Measurements from ENCODE around the gene DLG2. TPM values are rescaled to one million over a fixed set of nuclear protein-coding genes. Genes with fewer than 3 reads are reported as not detected.

The DLG2 gene
- total RNA-seq, 1 donor from 2014 or later, result 7.2 TPM

DNA sequence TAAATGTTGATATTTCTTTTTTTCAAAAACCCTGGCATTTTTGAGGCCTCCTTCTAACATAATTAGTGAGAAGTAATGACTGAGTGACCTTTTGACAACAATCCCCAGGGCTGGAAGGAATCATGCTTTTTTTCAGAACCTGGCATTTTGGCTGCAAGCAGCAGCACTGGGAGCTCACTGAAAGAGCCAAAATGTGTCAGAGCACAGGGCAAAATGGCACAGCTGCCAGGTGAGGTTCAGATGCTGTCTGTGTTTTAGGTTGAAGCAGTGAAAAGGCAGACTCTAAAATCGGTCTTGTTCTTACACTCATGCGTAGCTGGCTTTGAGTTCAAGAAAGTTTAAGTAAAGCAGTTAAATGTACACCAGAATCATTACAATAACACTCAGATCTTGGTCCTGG is 1063.8 kb downstream of the DLG2 start:
- TF ChIP-seq, protein P1, sequence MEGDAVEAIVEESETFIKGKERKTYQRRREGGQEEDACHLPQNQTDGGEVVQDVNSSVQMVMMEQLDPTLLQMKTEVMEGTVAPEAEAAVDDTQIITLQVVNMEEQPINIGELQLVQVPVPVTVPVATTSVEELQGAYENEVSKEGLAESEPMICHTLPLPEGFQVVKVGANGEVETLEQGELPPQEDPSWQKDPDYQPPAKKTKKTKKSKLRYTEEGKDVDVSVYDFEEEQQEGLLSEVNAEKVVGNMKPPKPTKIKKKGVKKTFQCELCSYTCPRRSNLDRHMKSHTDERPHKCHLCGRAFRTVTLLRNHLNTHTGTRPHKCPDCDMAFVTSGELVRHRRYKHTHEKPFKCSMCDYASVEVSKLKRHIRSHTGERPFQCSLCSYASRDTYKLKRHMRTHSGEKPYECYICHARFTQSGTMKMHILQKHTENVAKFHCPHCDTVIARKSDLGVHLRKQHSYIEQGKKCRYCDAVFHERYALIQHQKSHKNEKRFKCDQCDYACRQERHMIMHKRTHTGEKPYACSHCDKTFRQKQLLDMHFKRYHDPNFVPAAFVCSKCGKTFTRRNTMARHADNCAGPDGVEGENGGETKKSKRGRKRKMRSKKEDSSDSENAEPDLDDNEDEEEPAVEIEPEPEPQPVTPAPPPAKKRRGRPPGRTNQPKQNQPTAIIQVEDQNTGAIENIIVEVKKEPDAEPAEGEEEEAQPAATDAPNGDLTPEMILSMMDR (IDR thresholded peaks at IDR 0.05), result no peak
- intact Hi-C loops (cut with DNase I), result no loop called here
- DNase-seq (no peak), ATAC-seq (no peak)
- no peaks in the 10 kb centered on the region for H3K27me3 ChIP-seq (ENCODE audit: low read depth)
- no peaks in the 10 kb centered on the region for H3K9me3 ChIP-seq
- H3K27ac ChIP-seq, result no peak overlapping the region
- no peaks in the 10 kb centered on the region for H3K4me1 ChIP-seq
- no peaks in the 10 kb centered on the region for H3K36me3 ChIP-seq
- no peak overlapping the region for H3K4me3 ChIP-seq

DNA sequence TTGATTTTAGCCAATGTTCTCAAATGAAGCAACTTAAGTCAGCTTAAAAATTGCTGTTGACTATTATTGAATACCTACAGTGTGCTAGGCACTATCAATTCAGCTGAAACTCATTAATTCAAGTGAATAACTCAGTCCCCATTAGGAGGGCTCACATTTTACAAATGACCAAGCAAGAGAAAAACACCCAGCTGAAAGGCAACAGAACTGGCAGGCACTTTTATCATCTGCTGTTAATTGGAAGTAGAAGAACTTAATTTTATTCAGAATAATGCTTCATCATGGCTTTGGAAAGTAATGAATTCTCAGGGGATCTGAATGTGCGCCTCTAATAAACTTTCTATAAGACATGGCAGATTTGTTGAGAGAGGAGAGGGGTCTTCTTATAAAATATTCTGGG is 1066.9 kb downstream of the DLG2 start:
- Histone ChIP-seq H3K27me3 (ENCODE audit: low read depth) (no peaks in the 10 kb centered on the region), H3K4me1 (no peaks in the 10 kb centered on the region), H3K9me3 (no peaks in the 10 kb centered on the region), H3K4me3 (no peak overlapping the region), H3K27ac (no peak overlapping the region), H3K36me3 (no peaks in the 10 kb centered on the region)
- ATAC-seq, result no peak
- TF ChIP-seq, protein P1 (IDR thresholded peaks at IDR 0.05), result no peak
- intact Hi-C loops (cut with DNase I), result no loop called here
- no peak for DNase-seq

DNA sequence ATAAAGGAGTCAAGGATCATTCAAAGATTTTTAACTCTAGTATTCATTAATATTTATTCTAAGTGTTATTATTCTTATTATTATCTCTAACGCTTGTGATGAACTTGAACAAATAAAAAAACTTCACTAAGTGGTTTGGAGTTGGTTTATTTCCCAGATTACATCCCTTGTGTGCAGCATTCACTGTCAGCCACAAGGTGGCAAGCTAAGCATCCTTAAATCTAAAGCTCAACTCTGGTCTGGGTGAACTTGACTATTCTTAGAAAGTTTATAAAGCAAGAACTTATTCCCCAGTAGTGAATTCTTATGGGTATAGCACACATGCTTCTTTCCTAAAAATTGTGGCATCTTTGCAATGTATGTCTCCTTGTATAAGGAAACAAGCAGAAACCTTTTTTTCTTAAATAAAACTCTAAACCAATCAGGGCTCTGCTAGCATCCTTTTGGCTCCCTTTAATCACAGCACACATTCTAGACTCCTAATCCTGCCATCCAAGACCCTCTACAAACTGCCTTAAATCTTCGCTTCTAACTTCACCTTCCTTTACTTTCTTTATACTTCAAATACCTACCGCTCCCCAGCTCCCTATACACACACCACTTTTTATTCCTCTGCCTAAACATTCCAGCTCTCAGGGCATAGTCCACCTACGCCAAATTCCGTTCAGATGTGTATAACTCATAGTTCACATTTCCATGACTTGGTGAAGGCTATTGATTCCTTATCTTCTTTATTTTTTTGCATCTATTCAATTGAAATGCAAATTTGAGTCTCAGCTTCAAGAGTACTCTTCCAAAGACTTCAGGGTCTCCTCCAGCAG is 1068.8 kb downstream of the DLG2 start:
- peak; percentile 43 to 63 for ATAC-seq
- no peaks in the 10 kb centered on the region for H3K4me1 ChIP-seq
- no peaks in the 10 kb centered on the region for H3K36me3 ChIP-seq
- no peak for DNase-seq
- H3K9me3 ChIP-seq, result no peaks in the 10 kb centered on the region
- intact Hi-C loops (cut with DNase I), result no loop called here
- TF ChIP-seq, protein P1 (IDR thresholded peaks at IDR 0.05), result peak; percentile 74
- no peak overlapping the region for H3K27ac ChIP-seq
- H3K4me3 ChIP-seq, result no peak overlapping the region
- no peaks in the 10 kb centered on the region for H3K27me3 ChIP-seq (ENCODE audit: low read depth)

DNA sequence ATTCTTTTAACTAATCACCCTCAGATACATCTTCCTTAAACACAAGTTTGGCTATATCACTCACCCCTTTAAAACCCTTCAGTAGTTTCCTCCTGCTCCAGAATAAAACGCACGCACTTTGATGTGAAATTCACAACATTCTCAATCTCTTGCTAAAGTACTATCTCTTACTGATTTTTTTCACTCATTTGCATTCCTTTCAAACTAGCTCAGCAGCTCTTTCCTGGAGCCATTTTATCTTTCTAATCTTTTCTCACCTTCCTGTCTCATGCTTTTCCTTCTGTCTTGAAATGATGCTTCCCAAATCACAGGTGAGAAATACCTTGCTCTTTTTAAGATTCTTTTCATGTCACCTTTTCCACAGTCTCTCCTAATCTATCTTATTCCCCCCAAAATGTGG is 1074.4 kb downstream of the DLG2 start:
- ATAC-seq (no peak), DNase-seq (no peak)
- Histone ChIP-seq H3K27me3 (ENCODE audit: low read depth) (no peaks in the 10 kb centered on the region), H3K27ac (no peak overlapping the region), H3K4me3 (no peak overlapping the region), H3K36me3 (no peaks in the 10 kb centered on the region), H3K9me3 (no peaks in the 10 kb centered on the region), H3K4me1 (no peaks in the 10 kb centered on the region)
- TF ChIP-seq, protein P1 (IDR thresholded peaks at IDR 0.05), result no peak
- intact Hi-C loops (cut with DNase I), result no loop called here

DNA sequence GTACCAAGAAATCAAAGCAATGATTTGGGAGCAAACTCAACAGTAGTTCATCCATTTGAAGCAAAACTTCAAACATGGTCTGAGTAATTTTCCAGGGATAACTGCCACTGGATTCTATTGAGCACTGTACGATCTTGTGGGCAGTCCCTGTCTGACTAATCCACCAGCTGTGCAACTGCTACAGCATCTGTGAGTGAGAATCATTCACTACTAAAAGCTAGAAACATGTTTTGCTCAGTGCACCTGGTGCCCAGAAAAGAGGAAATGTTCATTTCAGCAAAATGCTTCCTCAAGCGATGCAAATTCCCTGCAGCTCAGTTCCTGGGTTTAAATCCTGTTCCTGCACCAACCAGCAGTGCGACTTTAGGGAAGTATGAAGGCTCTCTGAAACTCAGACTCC is 1077.9 kb downstream of the DLG2 start:
- Histone ChIP-seq H3K9me3 (no peaks in the 10 kb centered on the region), H3K4me1 (no peaks in the 10 kb centered on the region), H3K36me3 (no peaks in the 10 kb centered on the region), H3K27ac (no peak overlapping the region), H3K27me3 (ENCODE audit: low read depth) (no peaks in the 10 kb centered on the region), H3K4me3 (no peak overlapping the region)
- intact Hi-C loops (cut with DNase I), result no loop called here
- TF ChIP-seq, protein P1 (IDR thresholded peaks at IDR 0.05), result no peak
- DNase-seq (no peak), ATAC-seq (no peak)
